ENCODE results near the gene CHST2.
A peak's percentile ranks its signal among the peaks of the same experiment; 100 is the strongest.
"Not testable (repeated sequence)": the region's sequence is repeated elsewhere in the genome, so short reads cannot be mapped to it uniquely, and the experiment has no call there.

CHST2 gene, protein sequence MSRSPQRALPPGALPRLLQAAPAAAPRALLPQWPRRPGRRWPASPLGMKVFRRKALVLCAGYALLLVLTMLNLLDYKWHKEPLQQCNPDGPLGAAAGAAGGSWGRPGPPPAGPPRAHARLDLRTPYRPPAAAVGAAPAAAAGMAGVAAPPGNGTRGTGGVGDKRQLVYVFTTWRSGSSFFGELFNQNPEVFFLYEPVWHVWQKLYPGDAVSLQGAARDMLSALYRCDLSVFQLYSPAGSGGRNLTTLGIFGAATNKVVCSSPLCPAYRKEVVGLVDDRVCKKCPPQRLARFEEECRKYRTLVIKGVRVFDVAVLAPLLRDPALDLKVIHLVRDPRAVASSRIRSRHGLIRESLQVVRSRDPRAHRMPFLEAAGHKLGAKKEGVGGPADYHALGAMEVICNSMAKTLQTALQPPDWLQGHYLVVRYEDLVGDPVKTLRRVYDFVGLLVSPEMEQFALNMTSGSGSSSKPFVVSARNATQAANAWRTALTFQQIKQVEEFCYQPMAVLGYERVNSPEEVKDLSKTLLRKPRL

DNA sequence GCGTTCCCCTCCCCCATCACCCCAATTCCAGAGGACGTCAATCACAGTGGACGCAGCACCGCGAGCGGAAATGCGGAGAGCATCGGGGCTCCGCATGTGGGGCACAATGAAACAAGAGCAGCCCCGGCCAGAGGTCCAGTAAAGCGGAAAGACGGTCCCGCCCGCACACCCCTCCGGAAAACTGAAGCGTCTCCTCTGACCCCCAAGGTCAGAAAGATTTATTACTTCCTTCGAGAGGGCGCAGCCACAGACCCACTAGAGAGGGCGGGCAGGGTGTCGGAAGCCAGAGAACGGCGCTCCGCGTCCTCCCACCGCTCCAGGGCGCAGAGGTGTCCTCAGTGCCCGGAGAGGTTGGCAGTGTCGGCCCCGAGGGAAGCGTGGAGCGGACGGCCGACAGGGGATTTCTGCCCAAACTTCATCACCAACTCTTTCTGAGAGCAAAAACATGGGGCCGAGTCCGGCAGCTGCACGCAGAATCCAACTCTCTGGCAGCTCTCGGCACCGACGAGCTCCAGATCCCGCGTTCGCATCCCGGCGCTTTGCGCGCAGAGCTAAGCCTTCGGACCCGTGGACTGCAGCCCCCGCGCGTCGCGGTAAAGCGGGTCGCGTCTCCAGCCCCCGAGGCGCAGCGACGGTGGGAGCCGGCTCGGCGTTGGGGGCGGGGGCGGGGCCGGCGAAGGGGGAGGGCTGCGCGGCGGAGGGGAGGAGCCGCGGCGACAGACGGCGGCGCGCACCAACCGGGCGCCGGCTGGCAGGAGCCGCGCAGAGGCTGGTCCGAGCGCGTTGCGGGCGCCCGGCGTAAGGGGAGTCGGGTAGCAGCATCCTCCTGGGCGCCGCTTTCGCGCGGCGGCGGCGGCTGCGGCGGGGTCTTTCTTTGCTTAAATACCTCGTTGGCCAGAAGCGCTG is at the start of gene CHST2:
Gene CHST2, plus strand, starts transcription at position 763 of the 906 bp plus-strand sequence. CDS start 1,046 bp downstream, outside the sequence.
- intact Hi-C loops (cut with DNase I; ENCODE audit: low total_unique reads): no loop called here
- Histone ChIP-seq H3K36me3 (no peaks in the 10 kb centered on the region), H3K27ac (peak within 1 kb of the TSS in 1 of 2 donors; percentile 29), H3K27me3 (peaks cover 0 to 27% of the 10 kb centered on the region in 2 donors), H3K4me1 (peaks cover 0 to 26% (median 21%) of the 10 kb centered on the region in 4 donors), H3K4me3 (peak within 1 kb of the TSS; percentile 58 to 64), H3K9me3 (no peaks in the 10 kb centered on the region)
- TF ChIP-seq, protein P1, sequence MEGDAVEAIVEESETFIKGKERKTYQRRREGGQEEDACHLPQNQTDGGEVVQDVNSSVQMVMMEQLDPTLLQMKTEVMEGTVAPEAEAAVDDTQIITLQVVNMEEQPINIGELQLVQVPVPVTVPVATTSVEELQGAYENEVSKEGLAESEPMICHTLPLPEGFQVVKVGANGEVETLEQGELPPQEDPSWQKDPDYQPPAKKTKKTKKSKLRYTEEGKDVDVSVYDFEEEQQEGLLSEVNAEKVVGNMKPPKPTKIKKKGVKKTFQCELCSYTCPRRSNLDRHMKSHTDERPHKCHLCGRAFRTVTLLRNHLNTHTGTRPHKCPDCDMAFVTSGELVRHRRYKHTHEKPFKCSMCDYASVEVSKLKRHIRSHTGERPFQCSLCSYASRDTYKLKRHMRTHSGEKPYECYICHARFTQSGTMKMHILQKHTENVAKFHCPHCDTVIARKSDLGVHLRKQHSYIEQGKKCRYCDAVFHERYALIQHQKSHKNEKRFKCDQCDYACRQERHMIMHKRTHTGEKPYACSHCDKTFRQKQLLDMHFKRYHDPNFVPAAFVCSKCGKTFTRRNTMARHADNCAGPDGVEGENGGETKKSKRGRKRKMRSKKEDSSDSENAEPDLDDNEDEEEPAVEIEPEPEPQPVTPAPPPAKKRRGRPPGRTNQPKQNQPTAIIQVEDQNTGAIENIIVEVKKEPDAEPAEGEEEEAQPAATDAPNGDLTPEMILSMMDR (IDR thresholded peaks at IDR 0.05): no peak
- peak in 1 of 2 donors; percentile 44 for DNase-seq

DNA sequence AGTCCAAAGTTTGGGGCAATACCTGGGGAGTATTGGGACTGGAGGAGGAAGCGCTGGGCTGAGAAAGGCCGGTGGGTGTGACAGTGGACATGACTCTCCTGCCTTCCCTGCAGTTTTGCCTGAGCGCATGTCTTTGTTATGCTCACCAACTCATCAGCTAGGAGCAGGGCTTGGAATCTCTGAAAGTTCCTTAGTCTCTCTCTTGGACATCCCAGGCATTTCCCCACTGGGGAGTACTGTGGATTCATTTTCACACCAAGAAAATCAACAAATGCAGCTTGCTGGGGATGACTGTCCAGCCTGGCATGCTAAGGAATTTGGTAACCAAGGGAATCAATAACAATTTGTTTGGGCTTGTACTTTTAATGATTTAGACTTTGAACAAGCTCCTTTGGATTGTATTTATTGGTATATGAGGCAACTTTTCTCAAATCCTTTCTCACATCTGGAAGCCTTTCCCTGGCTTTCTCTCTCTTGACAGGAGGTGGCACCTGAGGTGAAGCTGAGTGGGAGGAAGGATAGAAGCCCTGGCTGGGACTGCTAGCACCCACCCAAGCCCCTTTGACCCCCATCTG is 48.5 kb upstream of the CHST2 start:
- DNase-seq: no peak
- no peaks in the 10 kb centered on the region for H3K9me3 ChIP-seq
- H3K4me3 ChIP-seq: no peak overlapping the region
- H3K27me3 ChIP-seq: no peaks in the 10 kb centered on the region
- TF ChIP-seq, protein P1 (IDR thresholded peaks at IDR 0.05): no peak
- H3K36me3 ChIP-seq: no peaks in the 10 kb centered on the region
- H3K4me1 ChIP-seq: peaks cover 0 to 12% (median 1%) of the 10 kb centered on the region in 4 donors
- intact Hi-C loops (cut with DNase I; ENCODE audit: low total_unique reads): no loop called here
- no peak overlapping the region for H3K27ac ChIP-seq

DNA sequence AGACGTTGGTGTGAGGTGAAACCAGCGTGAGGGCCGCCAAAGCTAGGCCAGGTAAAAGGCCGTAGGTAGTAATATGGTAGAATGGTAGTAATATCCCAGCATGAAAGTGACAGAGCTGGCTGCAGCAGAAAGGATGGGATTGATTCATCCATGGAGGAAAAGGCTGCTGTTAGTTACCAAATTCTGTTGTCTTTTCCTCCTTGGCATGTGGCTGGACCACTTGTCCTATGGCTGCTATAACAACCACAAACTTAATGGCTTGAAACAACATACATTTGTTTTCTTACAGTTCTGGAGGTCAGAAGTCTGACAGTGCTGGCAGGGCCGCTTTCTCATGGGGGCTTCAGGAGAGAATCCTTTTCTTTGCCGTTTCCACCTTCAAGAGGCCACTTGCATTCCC is 47.8 kb upstream of the CHST2 start:
- Histone ChIP-seq H3K36me3 (no peaks in the 10 kb centered on the region), H3K9me3 (no peaks in the 10 kb centered on the region), H3K4me3 (no peak overlapping the region), H3K4me1 (peaks cover 0 to 7% (median 0%) of the 10 kb centered on the region in 4 donors), H3K27ac (no peak overlapping the region), H3K27me3 (no peaks in the 10 kb centered on the region)
- TF ChIP-seq, protein P1 (IDR thresholded peaks at IDR 0.05): no peak
- intact Hi-C loops (cut with DNase I; ENCODE audit: low total_unique reads): no loop called here
- no peak for DNase-seq

DNA sequence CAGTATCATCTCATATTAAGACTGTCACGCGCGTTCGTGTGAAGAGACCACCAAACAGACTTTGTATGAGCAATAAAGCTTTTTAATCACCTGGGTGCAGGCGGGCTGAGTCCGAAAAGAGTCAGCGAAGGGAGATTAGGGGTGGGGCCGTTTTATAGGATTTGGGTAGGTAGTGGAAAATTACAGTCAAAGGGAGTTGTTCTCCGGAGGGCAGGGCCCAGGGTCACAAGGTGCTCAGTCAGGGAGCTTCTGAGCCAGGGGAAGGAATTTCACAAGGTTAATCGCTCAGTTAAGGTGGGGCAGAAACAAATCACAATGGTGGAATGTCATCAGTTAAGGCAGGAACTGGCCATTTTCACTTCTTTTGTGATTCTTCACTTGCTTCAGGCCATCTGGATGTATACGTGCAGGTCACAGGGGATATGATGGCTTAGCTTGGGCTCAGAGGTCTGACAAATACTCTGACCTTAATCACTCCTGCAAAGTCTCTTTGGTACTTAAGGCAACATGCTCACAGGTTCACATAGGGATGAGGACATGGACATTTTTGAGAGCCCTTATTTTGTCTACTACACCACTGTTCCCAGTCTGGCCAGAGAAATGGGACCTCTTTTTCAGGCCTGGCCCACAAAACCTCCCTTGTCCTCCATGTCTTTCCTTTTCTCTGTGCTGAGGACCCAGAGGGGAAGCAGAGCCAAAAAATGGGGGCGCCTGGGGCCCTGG is 47.1 kb upstream of the CHST2 start:
- H3K36me3 ChIP-seq; H3K27ac ChIP-seq; H3K9me3 ChIP-seq; H3K4me3 ChIP-seq; H3K27me3 ChIP-seq; DNase-seq; H3K4me1 ChIP-seq; intact Hi-C loops (cut with DNase I; ENCODE audit: low total_unique reads): not testable (repeated sequence)

DNA sequence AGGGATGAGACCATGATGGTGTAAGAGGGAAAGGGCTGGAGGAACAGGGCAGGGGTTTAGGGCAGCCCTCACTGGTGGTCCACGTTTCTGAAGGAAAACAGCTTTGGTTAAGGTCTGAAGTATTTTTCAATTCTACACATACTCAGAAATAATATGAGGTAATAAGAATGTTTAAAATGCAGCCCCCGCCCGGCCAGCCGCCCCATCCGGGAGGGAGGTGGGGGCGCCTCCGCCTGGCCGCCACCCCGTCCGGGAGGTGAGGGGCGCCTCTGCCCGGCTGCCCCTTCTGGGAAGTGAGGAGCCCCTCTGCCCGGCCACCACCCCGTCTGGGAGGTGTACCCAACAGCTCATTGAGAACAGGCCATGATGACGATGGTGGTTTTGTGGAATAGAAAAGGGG is 46.0 kb upstream of the CHST2 start:
- H3K27ac ChIP-seq; H3K4me1 ChIP-seq; DNase-seq; H3K27me3 ChIP-seq; H3K9me3 ChIP-seq; intact Hi-C loops (cut with DNase I; ENCODE audit: low total_unique reads); H3K4me3 ChIP-seq; H3K36me3 ChIP-seq: not testable (repeated sequence)

DNA sequence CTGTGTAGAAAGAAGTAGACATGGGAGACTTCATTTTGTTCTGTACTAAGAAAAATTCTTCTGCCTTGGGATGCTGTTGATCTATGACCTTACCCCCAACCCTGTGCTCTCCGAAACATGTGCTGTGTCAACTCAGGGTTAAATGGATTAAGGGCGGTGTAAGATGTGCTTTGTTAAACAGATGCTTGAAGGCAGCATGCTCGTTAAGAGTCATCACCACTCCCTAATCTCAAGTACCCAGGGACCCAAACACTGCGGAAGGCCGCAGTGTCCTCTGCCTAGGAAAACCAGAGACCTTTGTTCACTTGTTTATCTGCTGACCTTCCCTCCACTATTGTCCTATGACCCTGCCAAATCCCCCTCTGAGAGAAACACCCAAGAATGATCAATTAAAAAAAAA is 45.6 kb upstream of the CHST2 start:
- intact Hi-C loops (cut with DNase I; ENCODE audit: low total_unique reads); H3K27me3 ChIP-seq; DNase-seq; H3K4me3 ChIP-seq; H3K27ac ChIP-seq; H3K36me3 ChIP-seq; H3K4me1 ChIP-seq; H3K9me3 ChIP-seq: not testable (repeated sequence)
